Neural progenitor cell (in vitro differentiated cells): ENCODE data around the gene CFAP157. TPM values are rescaled to one million over a fixed set of nuclear protein-coding genes. Genes with fewer than 3 reads are reported as not detected.

Experiments
- DNase-seq: peaks from one replicate; pipeline ENCODE4 v3.0.0-alpha.2; 2016; ENCODE audit warnings: low spot score
- H2AFZ ChIP-seq: fragments of 200-600 bp; sonication (generic); replicated peaks from 2 replicates; pipeline ENCODE4 v1.6.1; 2016; ENCODE audit warnings: antibody characterized with exemption
- H3F3A ChIP-seq: fragments of 200-600 bp; sonication (generic); 2 replicates; pipeline ENCODE4 v1.6.1; 2016; ENCODE audit warnings: antibody characterized with exemption, low read depth
- H3K27ac ChIP-seq: fragments of 200-600 bp; sonication (generic); 2 replicates; pipeline ENCODE4 v1.5.1; 2016; ENCODE audit warnings: mild to moderate bottlenecking
- H3K27me3 ChIP-seq: fragments of 200-600 bp; sonication (generic); 2 replicates; pipeline ENCODE4 v1.6.1; 2016; ENCODE audit warnings: mild to moderate bottlenecking, moderate library complexity
- H3K36me3 ChIP-seq: fragments of 200-600 bp; sonication (generic); 2 replicates; pipeline ENCODE4 v1.5.1; 2016
- H3K4me1 ChIP-seq: fragments of 200-600 bp; sonication (generic); 2 replicates; pipeline ENCODE4 v1.6.1; 2016; ENCODE audit warnings: mixed run types
- H3K4me2 ChIP-seq: fragments of 200-600 bp; sonication (generic); 2 replicates; pipeline ENCODE4 v1.6.1; 2016
- H3K4me3 ChIP-seq: fragments of 200-600 bp; sonication (generic); 2 replicates; pipeline ENCODE4 v1.5.1; 2016
- H3K79me2 ChIP-seq: fragments of 200-600 bp; sonication (generic); 2 replicates; pipeline ENCODE4 v1.6.1; 2016; ENCODE audit warnings: low read depth
- H3K9ac ChIP-seq: fragments of 200-600 bp; sonication (generic); 2 replicates; pipeline ENCODE4 v1.6.1; 2016
- H3K9me3 ChIP-seq: fragments of 200-600 bp; sonication (generic); 2 replicates; pipeline ENCODE4 v1.5.1; 2016; ENCODE audit warnings: low read depth
- H4K20me1 ChIP-seq: fragments of 200-600 bp; sonication (generic); 2 replicates; pipeline ENCODE4 v1.6.1; 2016; ENCODE audit warnings: low read depth
- H3K27ac Mint-ChIP-seq: 3 replicates; pipeline ENCODE4 v1.8.0; 2021; ENCODE audit warnings: mixed read lengths
- H3K27me3 Mint-ChIP-seq: 2 replicates; pipeline ENCODE4 v1.8.0; 2022; ENCODE audit warnings: low read depth, mild to moderate bottlenecking, inconsistent platforms, moderate library complexity, mixed read lengths; ENCODE audit not compliant: insufficient read depth
- H3K36me3 Mint-ChIP-seq: 3 replicates; pipeline ENCODE4 v1.8.0; 2021; ENCODE audit warnings: mixed read lengths
- H3K4me1 Mint-ChIP-seq: 3 replicates; pipeline ENCODE4 v1.8.0; 2021; ENCODE audit warnings: mixed read lengths
- H3K4me3 Mint-ChIP-seq: 3 replicates; pipeline ENCODE4 v1.8.0; 2021; ENCODE audit warnings: mild to moderate bottlenecking, moderate library complexity, mixed read lengths
- H3K9me3 Mint-ChIP-seq: 3 replicates; pipeline ENCODE4 v1.8.0; 2020; ENCODE audit warnings: mixed read lengths
- CTCF ChIP-seq: fragments of 200-600 bp; sonication (generic); IDR thresholded peaks from 2 replicates; pipeline ENCODE4 v1.5.1; 2017; ENCODE audit warnings: antibody characterized with exemption, mild to moderate bottlenecking
- EZH2 ChIP-seq: fragments of 200-600 bp; sonication (generic); IDR thresholded peaks from 2 replicates; pipeline ENCODE4 v1.6.1; 2017; ENCODE audit warnings: antibody characterized with exemption, mild to moderate bottlenecking, moderate library complexity
- EZH2phosphoT487 ChIP-seq: fragments of 200-600 bp; sonication (generic); IDR thresholded peaks from 2 replicates; pipeline ENCODE4 v1.6.1; 2017; ENCODE audit warnings: antibody characterized with exemption
- total RNA-seq: library from RNA; depleted of rRNA; stranded (reverse); fragments of >200 nt; gene quantifications from 2 replicates; pipeline ENCODE4 v1.2.3, GENCODE V29; 2015; ENCODE audit warnings: low replicate concordance

Gene CFAP157
- total RNA-seq, 1 donor from 2014 or later = not detected

DNA sequence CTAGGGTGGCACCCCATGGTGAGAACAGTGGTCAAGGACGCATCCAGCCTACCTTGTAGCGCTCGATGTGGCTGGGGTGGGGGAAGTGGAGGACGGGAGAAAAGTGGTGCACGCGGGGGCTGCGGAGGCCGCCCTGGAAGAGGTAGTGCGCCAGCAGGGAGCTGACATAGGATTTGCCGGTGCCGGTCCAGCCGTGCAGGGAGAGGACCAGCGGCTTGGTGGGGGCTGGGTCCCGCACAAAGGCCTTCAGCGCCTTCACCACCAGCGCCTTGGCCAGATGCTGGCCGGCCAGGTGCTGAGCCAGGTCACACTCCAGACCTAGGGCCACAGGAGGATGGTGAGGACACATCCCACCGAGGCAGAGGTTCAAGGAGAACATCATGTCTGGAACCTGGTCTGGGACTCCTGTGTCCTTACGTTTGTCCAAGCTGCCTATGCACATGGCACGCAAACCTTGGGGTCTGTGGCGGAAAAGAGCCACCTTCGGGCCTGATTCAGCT lies 27.5 kb downstream of the CFAP157 start:
- H3K27ac Mint-ChIP-seq = no peak overlapping the region
- H3K9me3 ChIP-seq = no peaks in the 10 kb centered on the region
- no peak for TF ChIP-seq EZH2
- no peak for TF ChIP-seq CTCF
- no peak for TF ChIP-seq EZH2phosphoT487
- peaks cover 3% of the 10 kb centered on the region for H3K27me3 Mint-ChIP-seq
- H3K4me1 ChIP-seq = peaks cover 13% of the 10 kb centered on the region
- no peak for DNase-seq
- H3K27me3 ChIP-seq = no peaks in the 10 kb centered on the region
- no peak overlapping the region for H3K27ac ChIP-seq
- H2AFZ ChIP-seq = no peak overlapping the region
- peak overlapping the region; percentile 82 for H3K4me3 ChIP-seq
- peaks cover 28% of the 10 kb centered on the region for H3K4me1 Mint-ChIP-seq
- peaks cover 10% of the 10 kb centered on the region for H3F3A ChIP-seq
- no peaks in the 10 kb centered on the region for H3K36me3 ChIP-seq
- H3K4me3 Mint-ChIP-seq = peak overlapping the region; percentile 86
- no peaks in the 10 kb centered on the region for H3K79me2 ChIP-seq
- peak overlapping the region; percentile 80 for H3K4me2 ChIP-seq
- no peak overlapping the region for H3K9ac ChIP-seq
- no peaks in the 10 kb centered on the region for H4K20me1 ChIP-seq
- no peaks in the 10 kb centered on the region for H3K36me3 Mint-ChIP-seq
- H3K9me3 Mint-ChIP-seq = no peaks in the 10 kb centered on the region

- no peaks in the 10 kb centered on the region for H3K36me3 Mint-ChIP-seq
- H3K27ac ChIP-seq = no peak within 1 kb of the TSS
- H3K4me1 ChIP-seq = peaks cover 13% of the 10 kb centered on the region
- peak within 1 kb of the TSS; percentile 81 for H2AFZ ChIP-seq
- H3K9me3 Mint-ChIP-seq = no peaks in the 10 kb centered on the region
- H3K27me3 Mint-ChIP-seq = peaks cover 3% of the 10 kb centered on the region
- peaks cover 28% of the 10 kb centered on the region for H3K4me1 Mint-ChIP-seq
- peak; percentile 100 for DNase-seq
- H3K9ac ChIP-seq = no peak within 1 kb of the TSS
- peak within 1 kb of the TSS; percentile 80 for H3K4me2 ChIP-seq
- peak within 1 kb of the TSS; percentile 82 for H3K4me3 ChIP-seq
- peak within 1 kb of the TSS; percentile 96 for H3K4me3 Mint-ChIP-seq
- H3K27me3 ChIP-seq = peaks cover under 1% of the 10 kb centered on the region
- no peaks in the 10 kb centered on the region for H3K9me3 ChIP-seq
- H3F3A ChIP-seq = peaks cover 10% of the 10 kb centered on the region
- TF ChIP-seq EZH2 = no peak
- peak; percentile 91 for TF ChIP-seq CTCF
- no peak for TF ChIP-seq EZH2phosphoT487
- no peaks in the 10 kb centered on the region for H4K20me1 ChIP-seq
- H3K79me2 ChIP-seq = no peaks in the 10 kb centered on the region
- H3K27ac Mint-ChIP-seq = peak within 1 kb of the TSS; percentile 57
- H3K36me3 ChIP-seq = no peaks in the 10 kb centered on the region
These were observed 28.1 kb downstream of the CFAP157 start, which contains the start of gene TOR2A for GRCh38 chr9:127734747-127735529. Gene TOR2A (minus strand): TSS chr9:127735294. CDS start chr9:127735270, 24 bp downstream.

DNA sequence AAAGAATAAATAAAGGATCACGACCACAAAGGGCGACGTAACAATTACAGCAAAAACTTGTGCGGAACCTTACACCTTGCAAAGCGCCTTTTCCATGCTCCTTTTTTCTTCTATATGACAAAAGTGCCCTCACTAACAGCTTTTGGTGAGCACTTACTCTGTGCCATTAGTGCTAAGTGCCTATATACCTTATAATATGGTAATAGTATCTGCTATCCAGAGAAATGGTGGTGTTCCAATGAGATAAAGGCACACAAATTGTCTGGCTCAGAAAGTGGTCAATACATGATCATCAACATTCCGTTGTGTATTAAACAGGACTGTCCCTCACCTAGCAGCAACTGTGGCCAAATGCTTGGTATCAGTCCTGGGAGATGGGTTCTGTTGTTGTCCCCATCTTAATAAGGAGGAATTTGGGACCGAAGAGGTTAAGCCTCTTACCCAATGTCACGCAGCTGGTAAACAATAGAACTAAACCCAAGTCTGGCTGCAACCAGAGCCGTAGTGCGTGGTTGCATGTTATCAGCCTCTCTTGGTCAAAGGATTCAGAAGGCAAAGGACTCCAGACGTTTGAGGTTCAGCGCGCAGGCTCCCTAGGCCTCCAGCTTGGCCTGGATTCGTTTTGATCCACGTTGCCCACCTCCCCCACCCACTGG lies 28.9 kb downstream of the CFAP157 start:
- Histone ChIP-seq H3K4me2 (peak overlapping the region; percentile 53), H3K79me2 (no peaks in the 10 kb centered on the region), H2AFZ (peak overlapping the region; percentile 45), H3K27me3 (peaks cover 8% of the 10 kb centered on the region), H3K4me1 (peaks cover 13% of the 10 kb centered on the region), H3K36me3 (no peaks in the 10 kb centered on the region), H3K27ac (no peak overlapping the region), H3K4me3 (peak overlapping the region; percentile 11), H3K9me3 (no peaks in the 10 kb centered on the region), H4K20me1 (no peaks in the 10 kb centered on the region), H3F3A (peaks cover 10% of the 10 kb centered on the region), H3K9ac (no peak overlapping the region)
- Mint-ChIP-seq H3K27ac (peak overlapping the region; percentile 57), H3K27me3 (peaks cover 3% of the 10 kb centered on the region), H3K9me3 (no peaks in the 10 kb centered on the region), H3K4me1 (peaks cover 28% of the 10 kb centered on the region), H3K36me3 (no peaks in the 10 kb centered on the region), H3K4me3 (peak overlapping the region; percentile 96)
- no peak for TF ChIP-seq CTCF
- DNase-seq = peak; percentile 57
